Jurkat, Clone E6-1 (cell line): ENCODE results near the gene ASRGL1.

Source experiments
- DNase-seq: peaks from one replicate; pipeline ENCODE4 v3.0.0-alpha.2; 2011; ENCODE audit warnings: low read depth, low spot score
- H3K4me3 ChIP-seq: 2 replicates; pipeline ENCODE4 v1.5.1; 2011; ENCODE audit warnings: mild to moderate bottlenecking, low read length, control low read depth, moderate library complexity

The ASRGL1 gene

DNA sequence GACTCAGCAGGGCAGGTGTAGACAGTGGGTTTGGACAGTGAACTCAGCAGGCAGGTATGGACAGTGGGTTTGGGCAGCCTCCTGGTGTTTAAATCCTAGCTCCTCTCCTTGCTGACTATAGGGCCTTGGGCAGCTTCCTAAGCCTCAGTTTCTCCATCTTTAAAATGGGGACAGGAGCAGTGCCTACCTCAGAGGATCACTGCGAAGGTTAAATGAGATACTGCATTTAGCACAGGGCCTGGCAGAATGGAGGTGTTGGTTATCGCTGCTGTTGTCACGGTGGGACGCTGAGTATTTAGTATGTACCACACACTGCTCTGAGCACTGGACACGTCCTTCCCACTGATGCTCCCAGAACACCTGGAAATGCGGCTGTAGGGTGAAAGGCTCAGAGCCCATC is 67.2 kb downstream of the ASRGL1 start:
- H3K4me3 ChIP-seq = no peak overlapping the region
- no peak for DNase-seq

DNA sequence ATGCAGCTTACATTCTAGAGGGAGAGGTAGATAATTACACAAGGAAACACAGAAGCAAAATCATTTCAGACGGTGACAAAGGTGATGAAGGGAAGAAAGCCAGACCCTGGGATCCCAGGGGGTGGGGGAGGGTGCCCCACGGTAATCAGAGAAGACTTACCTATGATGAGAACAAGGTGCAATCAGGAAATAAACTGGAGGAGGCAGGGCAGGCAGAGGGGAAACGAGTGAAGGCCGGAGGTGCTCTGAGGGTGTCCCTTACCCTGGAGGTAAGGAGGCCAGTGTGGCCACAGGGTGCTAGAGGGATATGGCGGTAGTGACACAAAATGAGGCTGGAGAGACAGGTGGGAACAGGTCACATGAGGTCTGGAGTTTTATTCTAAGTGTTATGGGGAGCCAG is 67.7 kb downstream of the ASRGL1 start:
- no peak for DNase-seq
- H3K4me3 ChIP-seq = no peak overlapping the region

DNA sequence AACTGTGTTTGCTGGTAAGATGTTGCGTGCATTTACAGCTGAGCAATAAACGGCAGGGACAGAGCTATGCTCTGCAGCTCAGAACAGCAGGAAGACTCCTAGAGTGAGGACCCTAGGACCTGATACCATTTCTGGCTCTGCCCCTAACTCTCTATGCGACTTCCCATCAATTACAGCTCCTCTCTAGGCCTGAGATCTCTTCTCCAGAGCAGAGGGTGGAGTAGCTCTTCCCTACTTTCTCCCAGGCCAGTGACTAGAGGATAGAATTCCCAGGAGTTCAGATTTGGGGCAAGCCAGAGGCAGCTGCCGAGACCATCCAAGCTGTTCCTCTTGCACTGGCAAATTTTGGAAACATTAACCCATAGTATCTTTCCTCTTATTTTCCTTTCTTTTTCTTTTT is 68.8 kb downstream of the ASRGL1 start:
- no peak for DNase-seq

DNA sequence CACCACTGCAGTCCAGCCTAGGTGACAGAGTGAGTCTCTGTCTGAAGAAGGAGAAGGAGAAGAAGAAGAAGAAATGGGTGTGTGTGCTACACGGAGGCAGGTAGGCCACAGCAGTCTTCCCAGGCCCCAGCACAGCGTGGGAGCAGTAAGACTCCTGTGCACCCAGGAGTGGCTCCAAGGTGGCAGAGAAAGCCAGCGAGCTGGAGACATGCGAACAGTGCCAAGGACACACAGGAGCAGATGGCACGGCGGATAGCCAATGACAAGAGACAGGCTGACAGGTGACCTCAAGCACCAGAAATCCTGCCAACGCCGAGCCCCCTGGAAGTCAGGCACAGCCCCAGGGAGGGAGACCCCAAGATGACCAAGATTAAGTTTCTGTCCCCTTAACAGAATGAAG is 72.6 kb downstream of the ASRGL1 start:
- DNase-seq = no peak
- no peak overlapping the region for H3K4me3 ChIP-seq

More for the DNA sequence above, 68.8 kb downstream of the ASRGL1 start:
- no peak overlapping the region for H3K4me3 ChIP-seq

DNA sequence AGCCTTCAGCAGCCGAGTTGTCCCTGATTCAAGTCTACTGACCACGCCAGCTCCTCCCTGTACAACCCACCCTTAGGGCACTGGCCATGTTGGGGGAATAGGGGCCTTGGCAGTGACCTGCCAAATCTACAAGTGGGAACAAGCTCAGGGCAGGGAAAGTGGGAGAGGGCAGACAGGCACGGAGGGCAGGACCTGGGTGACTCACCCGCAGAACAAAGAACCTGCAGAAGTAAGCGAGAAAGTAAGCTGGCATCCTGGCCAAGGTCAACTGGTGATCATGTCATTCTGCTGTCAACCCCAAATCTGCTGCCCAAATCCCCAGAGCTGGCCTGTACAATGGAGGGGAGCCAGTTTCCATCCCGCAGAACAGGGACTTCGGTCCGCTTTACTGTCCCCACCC is 73.7 kb downstream of the ASRGL1 start:
- H3K4me3 ChIP-seq = no peak overlapping the region
- DNase-seq = no peak

DNA sequence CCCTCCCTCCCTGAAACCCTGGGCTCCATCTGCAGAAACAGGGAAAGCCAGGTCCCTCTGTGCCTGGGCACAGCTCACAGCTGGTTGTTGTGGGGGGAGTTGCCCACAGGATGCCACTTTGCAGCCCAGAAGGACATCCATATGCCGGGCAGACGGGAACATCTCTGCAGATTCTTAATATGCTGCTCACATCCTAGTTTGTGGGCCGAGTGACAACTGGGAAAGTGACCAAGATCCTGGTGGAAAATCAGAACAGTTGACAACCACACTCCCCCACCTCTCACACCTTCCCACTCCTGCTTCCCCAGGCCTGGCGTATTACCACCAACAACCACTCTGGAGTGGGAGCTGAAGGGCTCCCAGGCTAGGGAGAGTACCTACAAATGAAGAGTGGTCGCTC is 74.3 kb downstream of the ASRGL1 start:
- no peak overlapping the region for H3K4me3 ChIP-seq
- DNase-seq = no peak

DNA sequence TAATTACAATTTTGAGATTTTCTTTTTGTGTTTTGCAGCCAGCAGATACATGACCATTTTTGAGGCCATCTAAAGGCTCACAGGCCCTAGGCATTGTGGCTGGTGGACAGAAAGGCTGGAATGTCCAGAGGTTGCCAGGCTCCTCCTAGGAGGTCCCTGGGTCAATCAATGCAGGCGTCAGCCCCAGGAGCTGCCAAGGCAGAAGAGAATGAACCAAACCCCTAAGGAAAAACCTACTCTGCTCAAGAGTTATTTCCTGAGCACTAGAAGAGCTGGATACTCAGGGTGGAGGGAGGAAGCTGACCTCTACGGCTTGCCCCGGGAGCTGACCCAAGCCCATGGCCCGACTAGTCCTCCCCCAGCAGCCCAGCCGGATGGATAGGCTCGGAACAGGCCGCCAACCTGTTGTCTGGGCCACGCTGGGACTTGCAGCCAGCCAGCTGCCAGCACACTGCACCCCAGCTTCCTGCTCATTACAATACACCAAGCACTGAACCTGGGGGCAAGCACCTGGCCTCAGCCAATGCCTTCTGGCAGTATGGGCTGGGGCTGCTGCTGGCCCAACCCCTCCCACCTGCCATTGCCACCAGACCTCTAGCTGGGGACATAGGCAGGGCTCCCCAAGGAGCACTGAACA is 75.9 kb downstream of the ASRGL1 start:
- no peak overlapping the region for H3K4me3 ChIP-seq
- no peak for DNase-seq

DNA sequence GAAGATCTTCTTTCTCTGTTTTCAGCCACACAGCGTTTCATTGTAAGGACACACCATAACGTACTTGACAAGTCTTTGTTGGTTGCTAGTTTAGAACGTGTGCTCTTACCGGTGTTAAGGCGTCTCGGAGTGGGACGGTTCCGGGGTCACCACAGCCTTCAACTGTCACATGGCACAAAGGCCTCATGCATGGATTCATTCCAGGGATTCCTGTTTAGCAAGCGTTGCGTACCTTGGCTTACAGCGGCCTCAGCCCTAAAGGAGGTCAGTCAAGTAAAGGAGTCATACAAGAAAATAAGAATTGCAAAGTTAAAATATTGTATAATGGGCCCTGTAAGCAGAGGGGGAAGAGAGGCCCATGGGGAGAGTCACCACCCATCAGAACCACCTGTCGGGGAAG is 79.3 kb downstream of the ASRGL1 start:
- H3K4me3 ChIP-seq = no peak overlapping the region
- DNase-seq = no peak

DNA sequence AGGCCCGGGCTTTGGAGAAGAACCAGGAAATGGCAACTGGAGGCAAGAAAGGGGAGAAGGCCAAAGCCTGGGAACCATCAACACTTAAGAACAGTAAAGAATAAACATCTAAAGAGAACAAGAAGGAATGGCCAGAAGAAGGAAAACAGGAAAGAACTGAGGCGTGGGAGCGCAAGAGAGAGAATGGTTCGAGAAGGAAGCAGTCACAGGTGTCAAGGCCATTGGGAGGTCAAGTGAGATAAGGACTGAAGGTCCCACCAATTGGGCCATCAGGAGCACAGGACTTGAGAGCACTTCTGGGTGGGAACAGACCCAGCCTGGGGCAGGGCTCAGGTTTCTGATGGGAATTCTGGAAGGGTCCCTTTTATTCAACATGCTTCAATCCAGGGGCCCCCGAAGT is 80.9 kb downstream of the ASRGL1 start:
- no peak overlapping the region for H3K4me3 ChIP-seq
- DNase-seq = no peak

DNA sequence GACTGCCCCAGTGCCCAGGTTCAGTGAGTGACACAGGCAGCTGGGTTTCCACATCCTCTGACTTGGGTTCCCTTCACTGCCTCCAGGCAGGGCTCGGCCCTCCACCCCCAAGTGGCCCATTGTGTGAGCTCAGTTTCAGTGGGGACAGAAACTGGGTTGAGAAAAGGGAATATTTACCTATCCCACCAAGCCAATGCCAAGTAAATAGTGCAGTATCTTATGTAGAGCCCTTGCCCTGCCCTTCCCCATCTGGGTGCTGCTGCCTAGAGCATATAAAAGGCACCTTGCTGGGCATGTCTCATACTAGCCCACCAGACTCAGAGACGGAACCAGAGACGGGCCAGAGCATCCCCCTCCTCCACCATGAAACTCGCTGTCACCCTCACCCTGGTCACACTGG is 81.5 kb downstream of the ASRGL1 start, which contains the start of gene SCGB1A1:
TSS of gene SCGB1A1 (plus strand) at position 301 of the 400 bp plus-strand sequence. CDS start at position 364, 63 bp downstream.
- no peak within 1 kb of the TSS for H3K4me3 ChIP-seq
- DNase-seq = no peak

DNA sequence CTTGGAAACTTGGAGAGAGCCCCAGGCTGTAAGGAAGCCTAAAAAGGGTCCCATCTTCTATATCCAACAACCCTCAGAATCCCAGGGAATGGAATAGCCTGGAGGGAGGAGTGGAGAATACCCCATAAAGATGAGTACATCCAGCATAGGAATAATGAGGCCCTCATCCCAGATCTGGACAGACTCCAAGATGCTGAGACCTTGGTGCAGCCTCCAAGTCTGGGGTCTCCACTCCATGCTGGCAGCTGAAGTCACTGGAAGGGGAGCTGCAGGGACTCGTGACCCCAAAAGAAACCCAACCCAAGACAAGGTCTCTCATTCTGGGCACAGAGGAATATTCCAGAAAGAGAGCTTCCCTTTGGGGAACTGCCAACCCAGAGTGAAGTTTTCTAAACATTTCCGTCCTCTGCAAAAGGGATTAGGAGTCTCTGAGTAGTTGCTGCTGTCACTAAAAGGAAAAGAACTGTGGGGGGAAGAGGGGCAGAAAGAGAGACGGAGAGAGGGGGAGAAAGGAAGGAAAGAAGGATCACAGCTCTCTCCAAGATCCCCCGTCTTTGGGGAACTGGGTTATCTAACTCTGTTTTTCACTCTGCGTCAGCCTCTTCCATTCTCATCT is 82.2 kb downstream of the ASRGL1 start:
- no peak for DNase-seq
- H3K4me3 ChIP-seq = no peak overlapping the region

DNA sequence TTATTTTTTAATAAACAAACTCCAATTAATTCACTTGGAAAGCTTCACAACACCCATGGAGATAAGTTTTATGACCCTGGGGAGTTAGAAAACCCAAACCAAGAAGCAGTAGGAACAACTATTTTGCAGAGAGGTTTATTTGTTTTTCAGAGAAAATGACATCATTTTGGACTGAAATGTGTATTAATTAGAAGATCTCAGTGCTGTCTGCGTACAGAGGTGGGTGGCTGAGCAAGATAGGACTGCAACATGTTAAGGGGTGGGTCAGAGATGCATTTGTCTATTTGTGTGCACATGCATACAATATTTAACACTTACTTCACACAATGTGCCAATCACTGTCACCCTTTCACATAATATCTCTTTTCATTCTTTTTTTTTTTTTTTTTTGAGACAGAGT is 82.7 kb downstream of the ASRGL1 start:
- DNase-seq = no peak
- no peak overlapping the region for H3K4me3 ChIP-seq

DNA sequence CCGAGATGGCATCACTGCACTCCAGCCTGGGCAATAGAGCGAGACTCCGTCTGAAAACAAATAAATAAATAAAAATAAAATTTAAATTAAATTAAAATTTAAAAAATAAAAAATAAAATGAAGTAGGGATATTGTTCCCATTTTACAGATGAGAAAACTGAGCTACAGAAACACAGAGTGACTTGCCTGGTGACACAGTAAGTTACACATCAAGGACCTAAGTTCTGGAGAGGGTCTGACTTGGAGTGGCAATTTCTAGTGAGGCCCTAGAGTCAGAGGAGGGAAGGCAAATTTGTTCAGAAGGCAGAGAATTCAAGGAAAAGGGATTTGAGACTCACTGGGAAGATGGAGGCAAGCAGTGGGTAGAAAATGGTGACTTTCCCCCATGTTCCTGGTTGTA is 83.6 kb downstream of the ASRGL1 start:
- no peak overlapping the region for H3K4me3 ChIP-seq
- DNase-seq = no peak

DNA sequence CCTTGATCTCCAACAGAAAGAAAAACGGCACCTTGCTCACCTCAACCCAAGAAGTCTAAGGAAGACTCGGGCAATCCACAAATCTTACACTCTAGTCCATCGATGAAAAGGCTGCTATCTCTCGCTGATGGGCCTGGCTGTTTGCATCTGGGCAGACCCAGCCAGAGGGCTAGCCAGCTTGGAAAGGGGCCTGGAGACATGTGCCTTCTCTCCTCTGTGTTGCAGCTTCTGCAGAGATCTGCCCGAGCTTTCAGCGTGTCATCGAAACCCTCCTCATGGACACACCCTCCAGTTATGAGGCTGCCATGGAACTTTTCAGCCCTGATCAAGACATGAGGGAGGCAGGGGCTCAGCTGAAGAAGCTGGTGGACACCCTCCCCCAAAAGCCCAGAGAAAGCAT is 84.7 kb downstream of the ASRGL1 start:
- DNase-seq = no peak
- H3K4me3 ChIP-seq = no peak overlapping the region

DNA sequence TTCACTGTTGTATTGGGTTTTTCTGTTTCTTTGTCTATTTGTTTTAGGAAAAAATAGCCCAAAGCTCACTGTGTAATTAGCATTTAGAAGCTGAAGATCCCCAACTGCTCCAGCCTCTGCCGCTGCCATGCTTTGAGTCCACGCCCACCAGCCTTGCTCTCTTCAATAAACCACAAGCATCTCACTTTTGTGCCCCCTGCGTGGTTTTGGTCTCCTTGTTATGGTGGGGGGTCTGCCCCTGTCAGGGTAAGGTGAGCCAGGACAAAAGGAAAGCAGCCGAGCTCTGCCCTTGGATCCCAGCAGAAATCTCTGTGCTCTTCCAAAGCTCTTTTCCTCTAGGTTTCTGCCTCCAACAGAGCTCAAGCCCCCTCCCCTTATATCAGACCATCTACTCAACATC is 85.8 kb downstream of the ASRGL1 start:
- H3K4me3 ChIP-seq = no peak overlapping the region
- peak; percentile 51 for DNase-seq

DNA sequence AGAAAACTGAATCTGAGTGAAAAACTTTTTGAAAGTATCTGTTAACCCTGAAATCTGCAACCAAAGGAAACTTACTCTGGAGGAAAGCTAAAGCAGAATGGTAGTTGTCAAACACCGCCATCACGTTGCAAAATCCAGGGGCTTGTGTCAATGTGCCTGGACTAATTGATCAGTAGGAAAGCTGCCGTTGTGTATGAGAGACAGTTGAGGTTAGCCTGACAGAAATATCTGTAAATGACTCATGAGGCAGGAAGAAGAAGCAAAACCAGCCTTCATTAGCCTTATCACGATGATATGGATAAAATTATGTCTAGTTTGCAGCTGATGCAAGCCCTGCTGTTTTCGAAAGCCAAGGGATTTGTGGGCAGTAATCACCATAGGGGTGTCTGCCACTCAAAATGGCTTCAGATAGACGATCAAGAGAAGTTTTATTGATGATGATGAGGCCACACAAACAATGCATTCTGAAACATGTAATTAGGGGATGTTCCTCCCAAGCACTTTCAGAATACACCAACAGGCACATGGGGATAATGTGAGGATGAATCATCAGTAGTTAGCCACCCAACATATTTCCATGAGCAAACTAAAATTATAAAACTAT is 90.5 kb downstream of the ASRGL1 start:
- no peak for DNase-seq

DNA sequence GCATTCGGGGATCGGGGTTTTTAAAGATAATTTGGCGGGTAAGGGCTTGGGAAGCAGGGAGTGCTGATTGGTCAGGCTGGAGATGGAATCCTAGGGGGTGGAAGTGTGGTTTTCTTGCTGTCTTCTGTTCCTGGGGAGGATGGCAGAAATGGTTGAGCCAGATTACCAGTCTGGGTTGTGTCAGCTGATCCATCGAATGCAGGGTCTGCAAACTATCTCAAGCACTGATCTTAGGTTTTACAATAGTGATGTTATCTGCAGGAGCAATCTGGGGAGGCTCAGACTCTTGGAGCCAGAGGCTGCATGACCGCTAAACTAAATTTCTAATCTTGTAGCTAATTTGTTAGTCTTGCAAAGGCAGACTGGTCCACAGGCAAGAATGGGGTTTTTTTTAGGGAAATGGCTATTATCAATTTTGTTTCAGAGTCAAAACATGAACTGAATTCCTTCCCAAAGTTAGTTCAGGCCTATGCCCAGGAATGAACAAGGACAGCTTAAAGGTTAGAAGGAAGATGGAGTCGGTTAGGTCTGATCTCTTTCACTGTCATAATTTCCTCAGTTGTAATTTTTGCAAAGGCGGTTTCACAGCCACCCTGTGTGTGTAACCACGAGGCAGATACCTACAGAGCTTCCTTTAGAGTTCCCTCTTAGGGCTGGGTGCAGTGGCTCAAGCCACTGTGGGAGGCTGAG is 91.8 kb downstream of the ASRGL1 start:
- H3K4me3 ChIP-seq = no peak overlapping the region
- no peak for DNase-seq

More for the DNA sequence above, 90.5 kb downstream of the ASRGL1 start:
- H3K4me3 ChIP-seq = no peak overlapping the region

DNA sequence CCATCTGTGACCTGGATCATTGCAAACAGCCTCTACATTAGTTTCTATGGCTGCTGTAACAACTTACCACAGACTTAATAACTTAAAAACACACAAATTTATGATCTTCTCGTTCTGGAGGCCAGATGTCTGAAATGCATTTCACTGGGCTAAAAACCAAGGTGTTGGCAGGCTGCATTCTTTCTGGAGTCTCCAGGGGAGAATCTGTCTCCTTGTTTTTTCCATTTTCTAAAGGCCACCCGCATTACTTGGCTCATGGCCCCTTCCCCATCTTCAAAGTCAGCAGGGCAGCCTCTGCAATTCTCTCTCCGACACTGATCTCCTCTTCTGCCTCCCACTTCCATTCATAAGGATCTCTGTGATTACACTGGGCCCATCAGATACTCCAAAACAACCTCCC is 93.2 kb downstream of the ASRGL1 start:
- no peak for DNase-seq
- no peak overlapping the region for H3K4me3 ChIP-seq

DNA sequence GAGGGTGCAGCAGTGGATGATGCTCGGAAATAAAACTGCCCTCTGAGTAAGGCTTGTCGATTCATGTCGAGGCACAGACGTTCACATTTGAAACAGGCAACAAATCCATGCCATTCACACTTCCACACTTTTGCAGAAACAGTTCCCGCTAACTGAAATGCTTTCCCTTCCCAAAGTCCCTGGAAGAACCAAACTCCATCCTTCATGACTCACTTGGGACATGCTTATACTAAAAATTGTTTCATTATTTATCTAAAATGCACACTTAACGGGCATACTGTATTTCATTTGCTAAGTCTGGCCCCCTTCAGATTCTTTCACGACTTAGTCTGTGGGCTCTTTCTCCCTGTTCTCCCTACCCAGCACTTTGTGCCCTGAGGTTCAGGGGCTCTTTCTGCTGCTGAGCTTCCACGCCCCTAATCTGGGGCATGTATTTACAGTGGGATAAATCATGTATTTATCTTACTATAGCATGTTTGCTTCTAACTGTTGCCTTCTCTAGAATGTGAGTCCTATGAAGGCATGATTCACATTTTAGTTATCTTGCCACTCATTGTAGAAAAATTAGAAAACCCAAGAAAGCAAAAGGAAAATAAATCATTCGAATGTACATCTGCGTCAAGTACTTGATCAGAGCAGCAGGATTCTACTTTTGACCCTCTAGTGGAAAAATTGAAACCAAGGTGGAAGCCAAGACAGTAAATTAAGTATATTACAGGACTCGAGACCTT is 94.1 kb downstream of the ASRGL1 start:
- DNase-seq = no peak
- H3K4me3 ChIP-seq = no peak overlapping the region

DNA sequence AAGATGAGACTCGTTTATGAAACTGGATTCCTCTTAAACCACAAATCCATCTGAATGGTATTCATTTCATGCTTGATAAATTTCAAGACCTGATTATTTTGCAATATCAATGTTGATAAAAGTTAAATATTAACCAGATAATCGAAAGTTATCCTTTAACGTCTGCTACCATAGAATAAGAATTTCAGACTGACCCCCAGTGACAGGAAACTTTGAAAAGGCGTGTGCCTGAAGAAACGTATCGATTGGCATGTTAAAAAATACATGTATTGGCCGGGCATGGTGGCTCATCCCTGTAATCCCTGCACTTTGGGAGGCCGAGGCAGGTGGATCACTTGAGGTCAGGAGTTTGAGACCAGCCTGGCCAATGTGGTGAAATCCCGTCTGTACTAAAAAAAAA is 95.4 kb downstream of the ASRGL1 start:
- DNase-seq = no peak
- no peak overlapping the region for H3K4me3 ChIP-seq
